GM18907 (cell line): ENCODE measurements around the gene OARD1.
"Not testable (repeated sequence)": the region's sequence is repeated elsewhere in the genome, so short reads cannot be mapped to it uniquely, and the experiment has no call there.

Experiments used
- ATAC-seq: cut with Tn5 transposase; IDR thresholded peaks from one replicate; pipeline ENCODE4 v1.9.1; 2021; ENCODE audit warnings: mild to moderate bottlenecking, moderate library complexity; ENCODE audit not compliant: unreplicated experiment

The OARD1 gene

GRCh38 chr6:41071923-41072835 is at the start of gene OARD1:
TSS of gene OARD1 (minus strand) at chr6:41072356. CDS start at chr6:41071634, 722 bp downstream.
- peak; percentile 79 for ATAC-seq

GRCh38 chr6:41120058-41120457 is 47.9 kb upstream of the OARD1 start:
- no peak for ATAC-seq

- no peak for ATAC-seq
Observed at GRCh38 chr6:41119508-41119907, 47.4 kb upstream of the OARD1 start.

GRCh38 chr6:41115027-41115426 is 42.9 kb upstream of the OARD1 start:
- not testable (repeated sequence) for ATAC-seq

GRCh38 chr6:41111017-41111416 is 38.9 kb upstream of the OARD1 start:
- no peak for ATAC-seq

GRCh38 chr6:41103847-41104246 is 31.7 kb upstream of the OARD1 start:
- ATAC-seq: no peak

- no peak for ATAC-seq
Observed at GRCh38 chr6:41100871-41101287, 28.7 kb upstream of the OARD1 start.

- no peak for ATAC-seq
Observed at GRCh38 chr6:41098366-41098765, 26.2 kb upstream of the OARD1 start.

GRCh38 chr6:41097467-41098090 is 25.4 kb upstream of the OARD1 start:
- no peak for ATAC-seq

GRCh38 chr6:41093729-41094128 is 21.6 kb upstream of the OARD1 start:
- ATAC-seq: no peak

- ATAC-seq: no peak
Observed at GRCh38 chr6:41092421-41093140, 20.4 kb upstream of the OARD1 start.

- ATAC-seq: no peak
Observed at GRCh38 chr6:41090841-41091761, 18.9 kb upstream of the OARD1 start.

GRCh38 chr6:41088451-41088850 is 16.3 kb upstream of the OARD1 start:
- no peak for ATAC-seq

GRCh38 chr6:41085182-41085581 is 13.0 kb upstream of the OARD1 start:
- ATAC-seq: no peak

- no peak for ATAC-seq
Observed at GRCh38 chr6:41083072-41083471, 10.9 kb upstream of the OARD1 start.

- ATAC-seq: no peak
Observed at GRCh38 chr6:41080621-41081020, 8.5 kb upstream of the OARD1 start.

- no peak for ATAC-seq
Observed at GRCh38 chr6:41079080-41079479, 6.9 kb upstream of the OARD1 start.

- ATAC-seq: no peak
Observed at GRCh38 chr6:41078101-41078500, 5.9 kb upstream of the OARD1 start.

- no peak for ATAC-seq
Observed at GRCh38 chr6:41077536-41077935, 5.4 kb upstream of the OARD1 start.
